Stimulated activated naive CD8-positive, alpha-beta T cell treated with anti-CD3 and anti-CD28 coated beads, Interleukin-15, Interleukin-2, amounts not matched to agents 100 ng/mL and 50 ng/mL, for 24 hours (primary cell): ENCODE data around the gene RANGRF.

Source experiments
- H3K27ac Mint-ChIP-seq: one replicate; pipeline ENCODE4 v1.8.0; 2021; ENCODE audit warnings: mild to moderate bottlenecking, mixed read lengths
- H3K27me3 Mint-ChIP-seq: one replicate; pipeline ENCODE4 v1.8.0; 2021; ENCODE audit warnings: mixed read lengths
- H3K36me3 Mint-ChIP-seq: one replicate; pipeline ENCODE4 v1.8.0; 2021; ENCODE audit warnings: low read depth, mixed read lengths
- H3K4me1 Mint-ChIP-seq: one replicate; pipeline ENCODE4 v1.8.0; 2021; ENCODE audit warnings: low read depth, mixed read lengths
- H3K4me3 Mint-ChIP-seq: one replicate; pipeline ENCODE4 v1.8.0; 2021; ENCODE audit warnings: mild to moderate bottlenecking, mixed read lengths
- H3K9me3 Mint-ChIP-seq: one replicate; pipeline ENCODE4 v1.8.0; 2021; ENCODE audit warnings: mixed read lengths

Gene RANGRF

GRCh38 chr17:8289103-8289397, 580 bp downstream of the RANGRF start:
- H3K4me1 Mint-ChIP-seq = peaks cover 30% of the 10 kb centered on the region
- no peaks in the 10 kb centered on the region for H3K9me3 Mint-ChIP-seq
- H3K36me3 Mint-ChIP-seq = no peaks in the 10 kb centered on the region

GRCh38 chr17:8290043-8290442, 1.6 kb downstream of the RANGRF start:
- Mint-ChIP-seq H3K4me3 (peak overlapping the region; percentile 94), H3K27me3 (no peaks in the 10 kb centered on the region), H3K27ac (peak overlapping the region; percentile 3), H3K4me1 (peaks cover 36% of the 10 kb centered on the region), H3K36me3 (no peaks in the 10 kb centered on the region), H3K9me3 (no peaks in the 10 kb centered on the region)

More at GRCh38 chr17:8289103-8289397, 580 bp downstream of the RANGRF start:
- Mint-ChIP-seq H3K4me3 (peak overlapping the region; percentile 94), H3K27ac (peak overlapping the region; percentile 93), H3K27me3 (no peaks in the 10 kb centered on the region)

GRCh38 chr17:8292639-8293395, 4.3 kb downstream of the RANGRF start:
- Mint-ChIP-seq H3K4me3 (no peak overlapping the region), H3K36me3 (no peaks in the 10 kb centered on the region), H3K27me3 (no peaks in the 10 kb centered on the region), H3K9me3 (no peaks in the 10 kb centered on the region), H3K4me1 (peaks cover 39% of the 10 kb centered on the region), H3K27ac (no peak overlapping the region)

- Mint-ChIP-seq H3K4me3 (peak overlapping the region; percentile 84), H3K27me3 (no peaks in the 10 kb centered on the region), H3K4me1 (peaks cover 31% of the 10 kb centered on the region), H3K27ac (peak overlapping the region; percentile 82), H3K36me3 (no peaks in the 10 kb centered on the region), H3K9me3 (no peaks in the 10 kb centered on the region)
Measured at GRCh38 chr17:8294361-8294760, 5.9 kb downstream of the RANGRF start.

GRCh38 chr17:8294814-8295316, 6.4 kb downstream of the RANGRF start:
- no peaks in the 10 kb centered on the region for H3K36me3 Mint-ChIP-seq
- H3K4me1 Mint-ChIP-seq = peaks cover 26% of the 10 kb centered on the region
- peak overlapping the region; percentile 82 for H3K27ac Mint-ChIP-seq
- no peaks in the 10 kb centered on the region for H3K27me3 Mint-ChIP-seq
- no peaks in the 10 kb centered on the region for H3K9me3 Mint-ChIP-seq
- H3K4me3 Mint-ChIP-seq = peak overlapping the region; percentile 84

- Mint-ChIP-seq H3K9me3 (no peaks in the 10 kb centered on the region), H3K4me3 (no peak overlapping the region), H3K36me3 (no peaks in the 10 kb centered on the region), H3K4me1 (peaks cover 11% of the 10 kb centered on the region), H3K27ac (no peak overlapping the region), H3K27me3 (no peaks in the 10 kb centered on the region)
Measured at GRCh38 chr17:8300226-8300625, 11.8 kb downstream of the RANGRF start.

- H3K27ac Mint-ChIP-seq = no peak overlapping the region
- H3K9me3 Mint-ChIP-seq = no peaks in the 10 kb centered on the region
- H3K4me1 Mint-ChIP-seq = peaks cover 11% of the 10 kb centered on the region
- H3K4me3 Mint-ChIP-seq = no peak overlapping the region
- H3K36me3 Mint-ChIP-seq = no peaks in the 10 kb centered on the region
- H3K27me3 Mint-ChIP-seq = no peaks in the 10 kb centered on the region
Measured at GRCh38 chr17:8300627-8301242, 12.3 kb downstream of the RANGRF start.

GRCh38 chr17:8310601-8311123, 22.2 kb downstream of the RANGRF start:
- H3K4me3 Mint-ChIP-seq = no peak overlapping the region
- no peaks in the 10 kb centered on the region for H3K4me1 Mint-ChIP-seq
- no peak overlapping the region for H3K27ac Mint-ChIP-seq
- no peaks in the 10 kb centered on the region for H3K36me3 Mint-ChIP-seq
- no peaks in the 10 kb centered on the region for H3K9me3 Mint-ChIP-seq
- peaks cover 15% of the 10 kb centered on the region for H3K27me3 Mint-ChIP-seq

- H3K9me3 Mint-ChIP-seq = no peaks in the 10 kb centered on the region
Measured at GRCh38 chr17:8311131-8311790, 22.8 kb downstream of the RANGRF start.

GRCh38 chr17:8312251-8312650, 23.8 kb downstream of the RANGRF start:
- Mint-ChIP-seq H3K4me1 (no peaks in the 10 kb centered on the region), H3K27ac (no peak overlapping the region), H3K36me3 (no peaks in the 10 kb centered on the region), H3K9me3 (no peaks in the 10 kb centered on the region), H3K27me3 (peaks cover 20% of the 10 kb centered on the region), H3K4me3 (no peak overlapping the region)

More at GRCh38 chr17:8311131-8311790, 22.8 kb downstream of the RANGRF start:
- Mint-ChIP-seq H3K36me3 (no peaks in the 10 kb centered on the region), H3K27ac (no peak overlapping the region), H3K27me3 (peaks cover 20% of the 10 kb centered on the region), H3K4me1 (no peaks in the 10 kb centered on the region), H3K4me3 (no peak overlapping the region)

GRCh38 chr17:8312726-8313600, 24.5 kb downstream of the RANGRF start:
- Mint-ChIP-seq H3K4me1 (no peaks in the 10 kb centered on the region), H3K27me3 (peaks cover 20% of the 10 kb centered on the region), H3K4me3 (no peak overlapping the region), H3K9me3 (no peaks in the 10 kb centered on the region), H3K27ac (no peak overlapping the region), H3K36me3 (no peaks in the 10 kb centered on the region)

GRCh38 chr17:8314797-8315763, 26.6 kb downstream of the RANGRF start:
- Mint-ChIP-seq H3K27me3 (peaks cover 20% of the 10 kb centered on the region), H3K27ac (no peak overlapping the region), H3K36me3 (no peaks in the 10 kb centered on the region), H3K4me1 (no peaks in the 10 kb centered on the region), H3K9me3 (no peaks in the 10 kb centered on the region), H3K4me3 (no peak overlapping the region)

- Mint-ChIP-seq H3K4me1 (no peaks in the 10 kb centered on the region), H3K36me3 (no peaks in the 10 kb centered on the region), H3K9me3 (no peaks in the 10 kb centered on the region), H3K4me3 (no peak overlapping the region), H3K27me3 (peaks cover 20% of the 10 kb centered on the region), H3K27ac (no peak overlapping the region)
Measured at GRCh38 chr17:8315764-8316217, 27.3 kb downstream of the RANGRF start.
